GM12878 (cell line): ENCODE results near the gene CCDC88A. TPM values are rescaled to one million over a fixed set of nuclear protein-coding genes. Genes with fewer than 3 reads are reported as not detected.

Experiments
- ATAC-seq: fragments of 200-7000 bp; cut with Tn5 transposase; 3 replicates; pipeline ENCODE4 v1.9.1; 2020; ENCODE audit warnings: mild to moderate bottlenecking, moderate library complexity
- BruUV-seq: library from RNA; stranded (reverse); fragments of 400-500 nt; replicated peaks from 2 replicates; lab custom pipeline; 2021; lab: Mats Ljungman, UMichigan
- CTCF ChIA-PET: fragments of 300-600 bp; sonication (Branson Sonifier 250); formaldehyde crosslinking; extraction: SDS; loops from one replicate; lab custom pipeline; 2021; ENCODE audit warnings: inconsistent platforms; lab: Yijun Ruan, JAX
- POLR2A ChIA-PET: fragments of 350-600 bp; formaldehyde crosslinking; extraction: SDS; loops from one replicate; lab custom pipeline; 2021; ENCODE audit warnings: inconsistent platforms; lab: Charles Lee
- RAD21 ChIA-PET: fragments of 300-600 bp; sonication (Branson Sonifier 250); formaldehyde crosslinking; loops from one replicate; lab custom pipeline; 2023; ENCODE audit warnings: antibody characterized with exemption; ENCODE audit not compliant: unreplicated experiment; lab: Charles Lee
- SMC1A ChIA-PET: fragments of 300-600 bp; sonication (Branson Sonifier 250); formaldehyde crosslinking; loops from one replicate; lab custom pipeline; 2023; ENCODE audit not compliant: unreplicated experiment, uncharacterized antibody; lab: Charles Lee
- DNase-seq: peaks from one replicate; pipeline ENCODE4 v3.0.0-alpha.2; 2011; ENCODE audit warnings: low read depth, low spot score
- FAIRE-seq: peaks from 3 replicates; lab custom pipeline; 2011; peaks lifted over from hg19 to GRCh38; lab: Jason Lieb, UNC
- H2AFZ ChIP-seq: 2 replicates; pipeline ENCODE4 v1.6.0; 2011; ENCODE audit warnings: low read depth, low read length, control low read depth; ENCODE audit not compliant: control insufficient read depth
- H3K27ac ChIP-seq: 2 replicates; pipeline ENCODE4 v1.5.1; 2011; ENCODE audit warnings: control low read depth; ENCODE audit not compliant: control insufficient read depth, insufficient read depth
- H3K27me3 ChIP-seq, 2 experiments: replicated peaks in 1 of 2; 2 replicates each; pipeline versions ENCODE4 v1.6.0 to v1.6.1; 2011; ENCODE audit warnings: low read length in 1 of 2; ENCODE audit not compliant: control insufficient read depth in 2 of 2, insufficient read depth in 2 of 2
- H3K36me3 ChIP-seq, 2 experiments: 2 replicates each; pipeline ENCODE4 v1.5.1; 2011; ENCODE audit warnings: low read length in 1 of 2; ENCODE audit not compliant: control insufficient read depth in 2 of 2, insufficient read depth in 2 of 2
- H3K4me1 ChIP-seq: 2 replicates; pipeline ENCODE4 v1.6.1; 2011; ENCODE audit warnings: mild to moderate bottlenecking, low read length, moderate library complexity, mixed read lengths; ENCODE audit not compliant: control insufficient read depth, insufficient read depth
- H3K4me2 ChIP-seq: 2 replicates; pipeline ENCODE4 v1.6.0; 2011; ENCODE audit warnings: control low read depth; ENCODE audit not compliant: control insufficient read depth, insufficient read depth
- H3K4me3 ChIP-seq: fragments of 200-600 bp; sonication (generic); 2 replicates; pipeline ENCODE4 v1.5.1; 2016
- H3K79me2 ChIP-seq: 2 replicates; pipeline ENCODE4 v1.6.0; 2011; ENCODE audit warnings: low read length; ENCODE audit not compliant: control insufficient read depth, insufficient read depth
- H3K9ac ChIP-seq: 2 replicates; pipeline ENCODE4 v1.8.0; 2011; ENCODE audit warnings: low read length, control low read depth, mixed read lengths; ENCODE audit not compliant: control insufficient read depth, insufficient read depth
- H3K9me3 ChIP-seq: replicated peaks from 3 replicates; pipeline ENCODE4 v1.5.1; 2011; ENCODE audit warnings: mild to moderate bottlenecking, low read length; ENCODE audit not compliant: control insufficient read depth, insufficient read depth
- H4K20me1 ChIP-seq: 2 replicates; pipeline ENCODE4 v1.6.0; 2011; ENCODE audit not compliant: control insufficient read depth, insufficient read depth
- CREB1 ChIP-seq: IDR thresholded peaks from 2 replicates; pipeline ENCODE4 v1.6.1; 2012; ENCODE audit warnings: low read depth, mild to moderate bottlenecking, inconsistent platforms
- EED ChIP-seq: sonication (generic); IDR thresholded peaks from 2 replicates; pipeline ENCODE4 v1.6.1; 2016; ENCODE audit warnings: antibody characterized with exemption, low read depth
- NFYB ChIP-seq: IDR thresholded peaks from 2 replicates; pipeline ENCODE4 v1.6.1; 2011; ENCODE audit warnings: low read depth, mild to moderate bottlenecking, low read length, improper control_type of control experiment, moderate library complexity; ENCODE audit not compliant: insufficient read depth
- RFX5 ChIP-seq: IDR thresholded peaks from 2 replicates; pipeline ENCODE4 v1.6.1; 2011; ENCODE audit warnings: low read depth, low read length, improper control_type of control experiment
- TAF1 ChIP-seq: IDR thresholded peaks from 2 replicates; pipeline ENCODE4 v1.6.1; 2011; ENCODE audit warnings: mild to moderate bottlenecking, low read depth, low read length, borderline replicate concordance
- WGBS: methylation state at CpG from one replicate; pipeline ENCODE4 v1.1.6; 2016; ENCODE audit warnings: low lambda C conversion rate; ENCODE audit not compliant: insufficient replicate concordance, insufficient coverage; ENCODE audit errors: missing lambda C conversion rate; 5-methylcytosine and 5-hydroxymethylcytosine counted together
- in situ Hi-C: fragments of 300-500 bp; cut with MboI; formaldehyde crosslinking; loops from 9 replicates; pipeline ENCODE4 v1.14.3; 2018; ENCODE audit warnings: mixed read lengths
- intact Hi-C: fragments of 100-400 bp; cut with micrococcal nuclease; formaldehyde crosslinking; loops from one replicate; pipeline ENCODE4 v1.14.2; 2022; ENCODE audit not compliant: unreplicated experiment
- polyA plus RNA-seq, 11 experiments: library from polyadenylated mRNA; depleted of rRNA in 4 of 11; unstranded in 6 of 11; stranded (reverse) in 5 of 11; fragments of >200 nt; fragmentation: Nextera tagmentation in 4 of 11; fragmentation: Illumina TruSeq in 1 of 11; extraction: Ambion mirVana in 4 of 11; extraction: Trizol in 1 of 11; gene quantifications; 1 replicate in 1 of 11; 2 replicates in 10 of 11; pipeline versions ENCODE4 v1.2.1 to v1.2.3, GENCODE V29; 2011 to 2016; ENCODE audit warnings: inconsistent platforms in 2 of 11, missing spikeins in 2 of 11, low read depth in 1 of 11
- total RNA-seq, 4 experiments: library from RNA; depleted of rRNA in 3 of 4; stranded (reverse); fragments of >200 nt in 3 of 4; fragmentation: Illumina TruSeq in 1 of 4; extraction: Trizol in 1 of 4; gene quantifications; 2 replicates each; pipeline versions ENCODE4 v1.2.1 to v1.2.3, GENCODE V29; 2013 to 2021

CCDC88A gene
- total and polyA plus RNA-seq, 10 of the 15 experiments (the other 5 are each of a cell fraction or from before 2014, with no cell fraction given) = 1.8 to 71.6 (median 45.9) TPM

- ATAC-seq (peak; percentile 8; the same call in 2 of the 3 replicates), DNase-seq (no peak), FAIRE-seq (no peak)
- H3K4me3 ChIP-seq = peak overlapping the region; percentile 94
- H4K20me1 ChIP-seq = no peaks in the 10 kb centered on the region
- H3K4me2 ChIP-seq = peak overlapping the region; percentile 81
- H3K79me2 ChIP-seq = peaks cover 45% of the 10 kb centered on the region
- CTCF ChIA-PET = no interaction called here
- WGBS = 7% methylated on average over 11 of the region's 11 CpGs
- peak overlapping the region; percentile 80 for H3K9ac ChIP-seq
- TF ChIP-seq CREB1 (0 out of 2 replicates have a peak, but pooled peaks have one; percentile 7), EED (0 out of 2 replicates have a peak, but pooled peaks have one; percentile 36), RFX5 (no peak)
- H3K9me3 ChIP-seq = no peaks in the 10 kb centered on the region; the same call in 2 of the 3 replicates
- peak overlapping the region; percentile 75 for H3K27ac ChIP-seq
- SMC1A ChIA-PET = no interaction called here
- BruUV-seq = no TSS peak
- H3K4me1 ChIP-seq = peaks cover 3% of the 10 kb centered on the region; the same call in 1 of the 2 replicates
- no peaks in the 10 kb centered on the region for H3K36me3 ChIP-seq
- intact Hi-C loops (loop anchor here (5.0 to 10.0 kb wide), 2 partner anchors 106 to 374 kb away; no protein-coding TSS in a partner anchor), in situ Hi-C loops (no loop called here)
- POLR2A ChIA-PET = no interaction called here
- no peaks in the 10 kb centered on the region for H3K27me3 ChIP-seq
- RAD21 ChIA-PET = no interaction called here
- H2AFZ ChIP-seq = peak overlapping the region; percentile 99
These were observed 984 bp downstream of the CCDC88A start for GRCh38 chr2:55418512-55419232.

DNA sequence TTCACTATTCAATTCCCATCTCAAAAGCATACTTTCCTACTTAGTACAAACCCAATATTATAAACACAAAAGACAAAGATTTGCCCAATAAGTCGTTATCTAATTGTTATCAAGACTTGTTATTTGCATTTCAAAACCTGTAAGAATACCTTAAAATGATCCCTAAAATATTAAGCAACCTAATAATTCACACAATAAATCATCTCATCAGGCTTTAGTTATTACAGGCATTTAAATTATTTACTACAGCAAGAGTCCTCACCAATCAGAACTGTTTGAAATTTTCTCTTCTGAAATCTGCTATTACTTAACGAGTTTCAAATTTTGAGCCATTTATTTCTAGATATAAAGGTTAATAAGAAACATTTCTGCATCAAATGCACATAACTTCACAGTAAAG is 1.6 kb downstream of the CCDC88A start:
- CTCF ChIA-PET = no interaction called here
- Histone ChIP-seq H3K36me3 (no peaks in the 10 kb centered on the region), H3K4me1 (peaks cover 3% of the 10 kb centered on the region; the same call in 1 of the 2 replicates), H2AFZ (no peak overlapping the region; the same call in none of the 2 replicates), H3K4me3 (peak overlapping the region; percentile 94), H3K4me2 (peak overlapping the region; percentile 81), H3K79me2 (peaks cover 48% of the 10 kb centered on the region), H3K27ac (peak overlapping the region; percentile 75; the same call in 1 of the 2 replicates), H3K27me3 (no peaks in the 10 kb centered on the region), H3K9me3 (no peaks in the 10 kb centered on the region; the same call in 2 of the 3 replicates), H4K20me1 (no peaks in the 10 kb centered on the region), H3K9ac (peak overlapping the region; percentile 80)
- no TSS peak for BruUV-seq
- SMC1A ChIA-PET = no interaction called here
- ATAC-seq = no peak
- no peak for DNase-seq
- 4% methylated on average over 2 of the region's 2 CpGs for WGBS
- intact Hi-C loops = loop anchor here (5.0 to 10.0 kb wide), 2 partner anchors 106 to 373 kb away; no protein-coding TSS in a partner anchor
- in situ Hi-C loops = no loop called here
- TF ChIP-seq NFYB (peak; percentile 66), TAF1 (no peak)
- RAD21 ChIA-PET = no interaction called here
- POLR2A ChIA-PET = no interaction called here
- FAIRE-seq = no peak
